Measurements from ENCODE around the gene LCOR. TPM values are rescaled to one million over a fixed set of nuclear protein-coding genes. Genes with fewer than 3 reads are reported as not detected.

LCOR gene
- total RNA-seq, 1 donor from 2014 or later, result 29.4 TPM

- H3K36me3 Mint-ChIP-seq (ENCODE audit: low read depth), result no peaks in the 10 kb centered on the region
- peaks cover 41% of the 10 kb centered on the region for H3K4me1 Mint-ChIP-seq (ENCODE audit: low read depth)
- no peak for TF ChIP-seq CTCF (IDR thresholded peaks at IDR 0.05)
- no peaks in the 10 kb centered on the region for H3K27me3 Mint-ChIP-seq (ENCODE audit: low read depth)
- H3K9me3 Mint-ChIP-seq (ENCODE audit: low read depth), result no peaks in the 10 kb centered on the region
- DNase-seq (ENCODE audit: low spot score), result no peak
- no peak overlapping the region for H3K4me3 Mint-ChIP-seq (ENCODE audit: unreplicated experiment)
- H3K27ac Mint-ChIP-seq (ENCODE audit: unreplicated experiment), result peak overlapping the region; percentile 94
Observed at GRCh38 chr10:96850825-96851224, 18.7 kb downstream of the LCOR start.

- Mint-ChIP-seq H3K4me1 (ENCODE audit: low read depth) (peaks cover 41% of the 10 kb centered on the region), H3K27me3 (ENCODE audit: low read depth) (no peaks in the 10 kb centered on the region), H3K4me3 (ENCODE audit: unreplicated experiment) (no peak overlapping the region), H3K9me3 (ENCODE audit: low read depth) (no peaks in the 10 kb centered on the region), H3K27ac (ENCODE audit: unreplicated experiment) (peak overlapping the region; percentile 94), H3K36me3 (ENCODE audit: low read depth) (no peaks in the 10 kb centered on the region)
- no peak for TF ChIP-seq CTCF (IDR thresholded peaks at IDR 0.05)
- DNase-seq (ENCODE audit: low spot score), result no peak
Observed at GRCh38 chr10:96851281-96851680, 19.2 kb downstream of the LCOR start.

GRCh38 chr10:96856317-96856716 is 24.2 kb downstream of the LCOR start:
- Mint-ChIP-seq H3K36me3 (ENCODE audit: low read depth) (no peaks in the 10 kb centered on the region), H3K27me3 (ENCODE audit: low read depth) (no peaks in the 10 kb centered on the region), H3K4me3 (ENCODE audit: unreplicated experiment) (no peak overlapping the region), H3K4me1 (ENCODE audit: low read depth) (peaks cover 29% of the 10 kb centered on the region), H3K9me3 (ENCODE audit: low read depth) (no peaks in the 10 kb centered on the region), H3K27ac (ENCODE audit: unreplicated experiment) (no peak overlapping the region)
- DNase-seq (ENCODE audit: low spot score), result no peak
- no peak for TF ChIP-seq CTCF (IDR thresholded peaks at IDR 0.05)

- Mint-ChIP-seq H3K27me3 (ENCODE audit: low read depth) (no peaks in the 10 kb centered on the region), H3K4me3 (ENCODE audit: unreplicated experiment) (no peak overlapping the region), H3K27ac (ENCODE audit: unreplicated experiment) (peak overlapping the region; percentile 15), H3K9me3 (ENCODE audit: low read depth) (no peaks in the 10 kb centered on the region), H3K36me3 (ENCODE audit: low read depth) (no peaks in the 10 kb centered on the region), H3K4me1 (ENCODE audit: low read depth) (peaks cover 24% of the 10 kb centered on the region)
- DNase-seq (ENCODE audit: low spot score), result no peak
- no peak for TF ChIP-seq CTCF (IDR thresholded peaks at IDR 0.05)
Observed at GRCh38 chr10:96857301-96858012, 25.4 kb downstream of the LCOR start.

GRCh38 chr10:96858038-96858705 is 26.1 kb downstream of the LCOR start:
- H3K27ac Mint-ChIP-seq (ENCODE audit: unreplicated experiment), result peak overlapping the region; percentile 13
- H3K4me3 Mint-ChIP-seq (ENCODE audit: unreplicated experiment), result no peak overlapping the region
- peaks cover 24% of the 10 kb centered on the region for H3K4me1 Mint-ChIP-seq (ENCODE audit: low read depth)
- H3K27me3 Mint-ChIP-seq (ENCODE audit: low read depth), result no peaks in the 10 kb centered on the region
- no peak for TF ChIP-seq CTCF (IDR thresholded peaks at IDR 0.05)
- no peaks in the 10 kb centered on the region for H3K9me3 Mint-ChIP-seq (ENCODE audit: low read depth)
- no peak for DNase-seq (ENCODE audit: low spot score)
- H3K36me3 Mint-ChIP-seq (ENCODE audit: low read depth), result no peaks in the 10 kb centered on the region
